Inflammatory macrophage treated with lipopolysaccharide for 4 hours (primary cell): Measurements from ENCODE around the gene TMEM233.

Experiments
- DNase-seq: peaks from one replicate; pipeline ENCODE4 v3.0.0-alpha.2; 2020

Gene TMEM233

GRCh38 chr12:119683413-119683812 is 89.8 kb downstream of the TMEM233 start:
- no peak for DNase-seq

DNA sequence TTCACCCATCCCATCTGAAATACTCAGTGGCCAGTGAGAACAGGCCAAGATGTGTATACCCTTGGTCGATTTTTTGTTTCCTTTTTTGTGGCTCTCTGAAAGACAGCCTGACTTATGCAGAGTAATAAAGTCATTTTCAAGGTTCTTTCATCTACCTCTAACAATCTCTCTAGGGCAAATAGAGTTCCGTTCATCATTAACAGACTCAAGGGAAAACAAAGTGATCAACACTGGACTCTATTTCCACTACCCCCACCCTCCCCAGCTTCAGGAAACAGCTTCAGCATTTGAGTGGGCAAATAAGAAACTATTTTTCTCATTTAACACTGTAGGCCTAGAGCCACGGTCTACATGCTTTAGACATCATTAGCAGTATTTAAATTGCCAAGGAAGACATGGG is 90.2 kb downstream of the TMEM233 start:
- DNase-seq: no peak

- DNase-seq: no peak
Measured at GRCh38 chr12:119684711-119685369, 91.3 kb downstream of the TMEM233 start.

DNA sequence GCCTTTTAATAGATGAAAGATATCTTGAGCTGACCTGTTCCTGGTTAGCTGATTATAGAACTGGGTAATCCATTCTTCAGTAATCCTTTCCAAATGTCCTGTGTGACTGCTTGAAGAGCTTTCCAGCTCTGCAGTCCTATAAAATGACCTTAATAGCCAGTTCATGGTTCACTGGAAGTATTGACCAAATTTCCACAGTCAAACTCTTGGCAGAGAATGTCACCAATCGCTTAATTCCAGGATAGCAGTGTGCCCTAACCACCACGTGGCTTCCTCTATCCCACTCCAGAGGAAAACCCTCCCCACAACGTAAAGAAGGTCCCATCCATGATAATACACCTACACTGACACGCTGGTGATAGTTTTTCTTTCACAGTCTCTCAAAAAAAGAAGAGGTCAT is 91.8 kb downstream of the TMEM233 start:
- no peak for DNase-seq

GRCh38 chr12:119686355-119686754 is 92.8 kb downstream of the TMEM233 start:
- no peak for DNase-seq

DNA sequence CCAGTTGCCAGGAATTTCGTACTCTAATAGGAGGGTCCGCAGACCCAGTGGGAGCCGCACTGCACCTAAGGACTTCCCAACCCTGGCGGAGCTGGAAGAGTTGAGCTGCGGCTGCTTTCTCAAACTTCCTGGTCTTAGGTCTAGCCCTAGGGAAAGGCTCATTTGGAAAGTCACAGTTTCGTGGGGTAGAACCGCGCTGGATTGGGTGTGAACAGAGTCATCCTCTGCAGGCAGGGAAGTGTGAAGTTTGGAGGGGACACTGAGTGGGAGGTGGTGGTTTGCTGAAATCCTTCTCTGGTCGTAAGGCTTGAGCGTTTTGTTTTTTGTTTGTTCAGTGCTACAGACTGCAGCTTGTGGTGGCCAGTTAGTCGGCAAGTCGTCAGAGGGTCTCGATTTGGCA is 93.2 kb downstream of the TMEM233 start:
- no peak for DNase-seq

GRCh38 chr12:119687406-119687805 is 93.8 kb downstream of the TMEM233 start:
- DNase-seq: no peak

GRCh38 chr12:119687879-119688278 is 94.3 kb downstream of the TMEM233 start:
- DNase-seq: no peak

GRCh38 chr12:119689935-119690500 is 96.4 kb downstream of the TMEM233 start:
- DNase-seq: no peak

DNA sequence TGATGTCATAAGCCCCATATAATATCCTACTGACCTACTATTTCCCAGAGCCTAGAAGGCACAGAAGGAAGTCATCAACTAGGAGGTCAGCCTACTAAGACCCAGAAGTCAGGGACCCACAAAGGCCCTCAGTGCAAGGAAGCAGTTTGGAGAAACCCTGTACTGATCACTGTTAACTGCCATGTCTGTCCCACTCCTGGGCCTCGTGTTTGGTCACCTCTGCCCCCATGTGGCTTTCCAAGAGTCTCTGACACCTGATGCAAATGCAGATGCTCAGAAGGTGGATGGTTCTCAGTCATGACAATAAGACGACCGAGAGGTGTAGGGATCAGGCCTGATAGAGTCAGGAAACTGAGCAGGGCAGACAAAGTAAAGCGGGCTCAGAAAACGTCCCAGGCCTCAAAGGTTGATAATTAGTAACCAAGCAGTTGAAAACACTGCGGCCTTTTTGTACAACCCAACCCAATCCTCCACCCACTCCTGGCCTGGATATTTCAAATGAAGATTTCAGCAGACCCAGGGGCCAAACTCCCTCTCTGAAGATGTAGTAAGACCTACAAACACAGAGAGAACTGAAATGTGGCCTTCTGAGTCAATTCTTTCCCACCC is 97.7 kb downstream of the TMEM233 start:
- DNase-seq: no peak

- no peak for DNase-seq
Measured at GRCh38 chr12:119692410-119692809, 98.8 kb downstream of the TMEM233 start.
